ENCODE measurements around the gene CCDC57. TPM values are rescaled to one million over a fixed set of nuclear protein-coding genes. Genes with fewer than 3 reads are reported as not detected.

The CCDC57 gene
- total RNA-seq, 2 experiments from 2014 or later = 129 to 135 TPM

- intact Hi-C loops (cut with DNase I, micrococcal nuclease) = no loop called here
- peaks cover under 1% of the 10 kb centered on the region for H3K4me1 ChIP-seq (ENCODE audit: insufficient read depth, low read length)
- POLR2A ChIA-PET = no interaction called here
- no peaks in the 10 kb centered on the region for H3K9me3 Mint-ChIP-seq
- CTCF ChIA-PET = no interaction called here
- no peaks in the 10 kb centered on the region for H3K4me1 Mint-ChIP-seq (ENCODE audit: low read depth)
- H3K27ac Mint-ChIP-seq = no peak overlapping the region
- H3K36me3 ChIP-seq (ENCODE audit: insufficient read depth, low read length) = peaks cover 14% of the 10 kb centered on the region
- H3K4me3 ChIP-seq (ENCODE audit: low read length) = no peak overlapping the region
- H3K9me3 ChIP-seq (ENCODE audit: control insufficient read depth in 1 of 2, insufficient read depth in 1 of 2, low read length in 2 of 2) = no peaks in the 10 kb centered on the region
- H3K4me3 Mint-ChIP-seq = no peak overlapping the region
- no peaks in the 10 kb centered on the region for H3K27me3 ChIP-seq (ENCODE audit: control insufficient read depth in 1 of 2, insufficient read depth in 2 of 2, low read length in 2 of 2)
- DNase-seq = no peak
- ATAC-seq (ENCODE audit: poor library complexity) = no peak
- TF ChIP-seq, protein P1, sequence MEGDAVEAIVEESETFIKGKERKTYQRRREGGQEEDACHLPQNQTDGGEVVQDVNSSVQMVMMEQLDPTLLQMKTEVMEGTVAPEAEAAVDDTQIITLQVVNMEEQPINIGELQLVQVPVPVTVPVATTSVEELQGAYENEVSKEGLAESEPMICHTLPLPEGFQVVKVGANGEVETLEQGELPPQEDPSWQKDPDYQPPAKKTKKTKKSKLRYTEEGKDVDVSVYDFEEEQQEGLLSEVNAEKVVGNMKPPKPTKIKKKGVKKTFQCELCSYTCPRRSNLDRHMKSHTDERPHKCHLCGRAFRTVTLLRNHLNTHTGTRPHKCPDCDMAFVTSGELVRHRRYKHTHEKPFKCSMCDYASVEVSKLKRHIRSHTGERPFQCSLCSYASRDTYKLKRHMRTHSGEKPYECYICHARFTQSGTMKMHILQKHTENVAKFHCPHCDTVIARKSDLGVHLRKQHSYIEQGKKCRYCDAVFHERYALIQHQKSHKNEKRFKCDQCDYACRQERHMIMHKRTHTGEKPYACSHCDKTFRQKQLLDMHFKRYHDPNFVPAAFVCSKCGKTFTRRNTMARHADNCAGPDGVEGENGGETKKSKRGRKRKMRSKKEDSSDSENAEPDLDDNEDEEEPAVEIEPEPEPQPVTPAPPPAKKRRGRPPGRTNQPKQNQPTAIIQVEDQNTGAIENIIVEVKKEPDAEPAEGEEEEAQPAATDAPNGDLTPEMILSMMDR (IDR thresholded peaks at IDR 0.05) = no peak
- H3K27ac ChIP-seq (ENCODE audit: low read depth in 1 of 2, low read length in 2 of 2) = no peak overlapping the region
- H3K36me3 Mint-ChIP-seq (ENCODE audit: low read depth) = peaks cover 50% of the 10 kb centered on the region
- H3K27me3 Mint-ChIP-seq = no peaks in the 10 kb centered on the region
Measured at GRCh38 chr17:82164853-82165252, 47.8 kb downstream of the CCDC57 start.

GRCh38 chr17:82161216-82161615 is 51.4 kb downstream of the CCDC57 start:
- H3K4me1 Mint-ChIP-seq (ENCODE audit: low read depth) = no peaks in the 10 kb centered on the region
- Histone ChIP-seq H3K4me3 (ENCODE audit: low read length) (no peak overlapping the region), H3K9me3 (ENCODE audit: control insufficient read depth in 1 of 2, insufficient read depth in 1 of 2, low read length in 2 of 2) (no peaks in the 10 kb centered on the region), H3K27ac (ENCODE audit: low read depth in 1 of 2, low read length in 2 of 2) (no peak overlapping the region), H3K36me3 (ENCODE audit: insufficient read depth, low read length) (peaks cover 17% of the 10 kb centered on the region), H3K4me1 (ENCODE audit: insufficient read depth, low read length) (no peaks in the 10 kb centered on the region), H3K27me3 (ENCODE audit: control insufficient read depth in 1 of 2, insufficient read depth in 2 of 2, low read length in 2 of 2) (no peaks in the 10 kb centered on the region)
- TF ChIP-seq, protein P1 (IDR thresholded peaks at IDR 0.05) = no peak
- intact Hi-C loops (cut with DNase I, micrococcal nuclease) = no loop called here
- no peak overlapping the region for H3K4me3 Mint-ChIP-seq
- no peak for ATAC-seq (ENCODE audit: poor library complexity)
- peaks cover 35% of the 10 kb centered on the region for H3K36me3 Mint-ChIP-seq (ENCODE audit: low read depth)
- POLR2A ChIA-PET = no interaction called here
- CTCF ChIA-PET = no interaction called here
- no peaks in the 10 kb centered on the region for H3K27me3 Mint-ChIP-seq
- H3K27ac Mint-ChIP-seq = no peak overlapping the region
- no peak for DNase-seq
- H3K9me3 Mint-ChIP-seq = no peaks in the 10 kb centered on the region

GRCh38 chr17:82160075-82160474 is 52.6 kb downstream of the CCDC57 start:
- POLR2A ChIA-PET = no interaction called here
- H3K36me3 ChIP-seq (ENCODE audit: insufficient read depth, low read length) = peaks cover 16% of the 10 kb centered on the region
- CTCF ChIA-PET = no interaction called here
- Mint-ChIP-seq H3K9me3 (no peaks in the 10 kb centered on the region), H3K4me1 (ENCODE audit: low read depth) (no peaks in the 10 kb centered on the region), H3K4me3 (no peak overlapping the region), H3K27ac (no peak overlapping the region), H3K27me3 (no peaks in the 10 kb centered on the region), H3K36me3 (ENCODE audit: low read depth) (peaks cover 29% of the 10 kb centered on the region)
- H3K4me1 ChIP-seq (ENCODE audit: insufficient read depth, low read length) = no peaks in the 10 kb centered on the region
- H3K4me3 ChIP-seq (ENCODE audit: low read length) = no peak overlapping the region
- no peaks in the 10 kb centered on the region for H3K27me3 ChIP-seq (ENCODE audit: control insufficient read depth in 1 of 2, insufficient read depth in 2 of 2, low read length in 2 of 2)
- DNase-seq = no peak
- H3K9me3 ChIP-seq (ENCODE audit: control insufficient read depth in 1 of 2, insufficient read depth in 1 of 2, low read length in 2 of 2) = no peaks in the 10 kb centered on the region
- no peak for ATAC-seq (ENCODE audit: poor library complexity)
- no peak overlapping the region for H3K27ac ChIP-seq (ENCODE audit: low read depth in 1 of 2, low read length in 2 of 2)
- TF ChIP-seq, protein P1 (IDR thresholded peaks at IDR 0.05) = no peak
- intact Hi-C loops (cut with DNase I, micrococcal nuclease) = no loop called here

Data from CD4-positive, alpha-beta T cell (primary cell).